GM12878 (cell line): ENCODE data around the gene SORCS1. TPM values are rescaled to one million over a fixed set of nuclear protein-coding genes. Genes with fewer than 3 reads are reported as not detected.

Experiments used
- ATAC-seq: fragments of 200-7000 bp; cut with Tn5 transposase; 3 replicates; pipeline ENCODE4 v1.9.1; 2020; ENCODE audit warnings: mild to moderate bottlenecking, moderate library complexity
- BruUV-seq: library from RNA; stranded (reverse); fragments of 400-500 nt; replicated peaks from 2 replicates; lab custom pipeline; 2021; lab: Mats Ljungman, UMichigan
- CTCF ChIA-PET: fragments of 300-600 bp; sonication (Branson Sonifier 250); formaldehyde crosslinking; extraction: SDS; loops from one replicate; lab custom pipeline; 2021; ENCODE audit warnings: inconsistent platforms; lab: Yijun Ruan, JAX
- POLR2A ChIA-PET: fragments of 350-600 bp; formaldehyde crosslinking; extraction: SDS; loops from one replicate; lab custom pipeline; 2021; ENCODE audit warnings: inconsistent platforms; lab: Charles Lee
- RAD21 ChIA-PET: fragments of 300-600 bp; sonication (Branson Sonifier 250); formaldehyde crosslinking; loops from one replicate; lab custom pipeline; 2023; ENCODE audit warnings: antibody characterized with exemption; ENCODE audit not compliant: unreplicated experiment; lab: Charles Lee
- SMC1A ChIA-PET: fragments of 300-600 bp; sonication (Branson Sonifier 250); formaldehyde crosslinking; loops from one replicate; lab custom pipeline; 2023; ENCODE audit not compliant: unreplicated experiment, uncharacterized antibody; lab: Charles Lee
- DNase-seq: peaks from one replicate; pipeline ENCODE4 v3.0.0-alpha.2; 2011; ENCODE audit warnings: low read depth, low spot score
- FAIRE-seq: peaks from 3 replicates; lab custom pipeline; 2011; peaks lifted over from hg19 to GRCh38; lab: Jason Lieb, UNC
- H2AFZ ChIP-seq: 2 replicates; pipeline ENCODE4 v1.6.0; 2011; ENCODE audit warnings: low read depth, low read length, control low read depth; ENCODE audit not compliant: control insufficient read depth
- H3K27ac ChIP-seq: 2 replicates; pipeline ENCODE4 v1.5.1; 2011; ENCODE audit warnings: control low read depth; ENCODE audit not compliant: control insufficient read depth, insufficient read depth
- H3K27me3 ChIP-seq, 2 experiments: replicated peaks in 1 of 2; 2 replicates each; pipeline versions ENCODE4 v1.6.0 to v1.6.1; 2011; ENCODE audit warnings: low read length in 1 of 2; ENCODE audit not compliant: control insufficient read depth in 2 of 2, insufficient read depth in 2 of 2
- H3K36me3 ChIP-seq, 2 experiments: 2 replicates each; pipeline ENCODE4 v1.5.1; 2011; ENCODE audit warnings: low read length in 1 of 2; ENCODE audit not compliant: control insufficient read depth in 2 of 2, insufficient read depth in 2 of 2
- H3K4me1 ChIP-seq: 2 replicates; pipeline ENCODE4 v1.6.1; 2011; ENCODE audit warnings: mild to moderate bottlenecking, low read length, moderate library complexity, mixed read lengths; ENCODE audit not compliant: control insufficient read depth, insufficient read depth
- H3K4me2 ChIP-seq: 2 replicates; pipeline ENCODE4 v1.6.0; 2011; ENCODE audit warnings: control low read depth; ENCODE audit not compliant: control insufficient read depth, insufficient read depth
- H3K4me3 ChIP-seq: fragments of 200-600 bp; sonication (generic); 2 replicates; pipeline ENCODE4 v1.5.1; 2016
- H3K79me2 ChIP-seq: 2 replicates; pipeline ENCODE4 v1.6.0; 2011; ENCODE audit warnings: low read length; ENCODE audit not compliant: control insufficient read depth, insufficient read depth
- H3K9ac ChIP-seq: 2 replicates; pipeline ENCODE4 v1.8.0; 2011; ENCODE audit warnings: low read length, control low read depth, mixed read lengths; ENCODE audit not compliant: control insufficient read depth, insufficient read depth
- H3K9me3 ChIP-seq: replicated peaks from 3 replicates; pipeline ENCODE4 v1.5.1; 2011; ENCODE audit warnings: mild to moderate bottlenecking, low read length; ENCODE audit not compliant: control insufficient read depth, insufficient read depth
- H4K20me1 ChIP-seq: 2 replicates; pipeline ENCODE4 v1.6.0; 2011; ENCODE audit not compliant: control insufficient read depth, insufficient read depth
- CBX3 ChIP-seq: fragments of 200-600 bp; sonication (generic); IDR thresholded peaks from 2 replicates; pipeline ENCODE4 v1.6.1; 2016; ENCODE audit warnings: low read depth, borderline replicate concordance
- CHD1 ChIP-seq: IDR thresholded peaks from 2 replicates; pipeline ENCODE4 v1.6.1; 2012; ENCODE audit warnings: low read depth, low read length, improper control_type of control experiment
- EED ChIP-seq: sonication (generic); IDR thresholded peaks from 2 replicates; pipeline ENCODE4 v1.6.1; 2016; ENCODE audit warnings: antibody characterized with exemption, low read depth
- EP300 ChIP-seq, 2 experiments: fragments of 150-350 bp in 1 of 2; IDR thresholded peaks; 2 replicates each; pipeline ENCODE4 v1.6.1; 2011 to 2012; ENCODE audit warnings: low read depth in 2 of 2, low read length in 2 of 2, borderline replicate concordance in 1 of 2, improper control_type of control experiment in 1 of 2, inconsistent platforms in 1 of 2; ENCODE audit not compliant: control insufficient read depth in 1 of 2
- MXI1 ChIP-seq: fragments of 150-350 bp; IDR thresholded peaks from 2 replicates; pipeline ENCODE4 v1.6.1; 2011; ENCODE audit warnings: low read depth, mild to moderate bottlenecking, inconsistent platforms, low read length, improper control_type of control experiment
- NFYB ChIP-seq: IDR thresholded peaks from 2 replicates; pipeline ENCODE4 v1.6.1; 2011; ENCODE audit warnings: low read depth, mild to moderate bottlenecking, low read length, improper control_type of control experiment, moderate library complexity; ENCODE audit not compliant: insufficient read depth
- NR2C1 ChIP-seq: fragments of 450-650 bp; IDR thresholded peaks from 2 replicates; pipeline ENCODE4 v1.6.1; 2017; ENCODE audit warnings: antibody characterized with exemption, mild to moderate bottlenecking, moderate library complexity
- PML ChIP-seq: IDR thresholded peaks from 2 replicates; pipeline ENCODE4 v1.6.1; 2012; ENCODE audit warnings: low read length, inconsistent platforms
- POLR2AphosphoS2 ChIP-seq: IDR thresholded peaks from 2 replicates; pipeline ENCODE4 v1.6.1; 2011; ENCODE audit warnings: low read depth, mild to moderate bottlenecking, low read length, improper control_type of control experiment, moderate library complexity
- REST ChIP-seq: IDR thresholded peaks from 2 replicates; pipeline ENCODE4 v1.6.1; 2012; ENCODE audit warnings: mild to moderate bottlenecking, low read depth, low read length
- SREBF2 ChIP-seq: IDR thresholded peaks from 2 replicates; pipeline ENCODE4 v1.6.1; 2012; ENCODE audit warnings: mild to moderate bottlenecking, low read length
- STAT1 ChIP-seq: fragments of 450-650 bp; conservative IDR thresholded peaks from 2 replicates; pipeline ENCODE4 v1.6.1; 2014; ENCODE audit warnings: antibody characterized with exemption, mild to moderate bottlenecking
- ZNF384 ChIP-seq: IDR thresholded peaks from 2 replicates; pipeline ENCODE4 v1.6.1; 2012; ENCODE audit warnings: low read depth, mild to moderate bottlenecking, low read length, improper control_type of control experiment, borderline replicate concordance
- ZNF622 ChIP-seq: fragments of 450-650 bp; IDR thresholded peaks from 2 replicates; pipeline ENCODE4 v1.6.1; 2017; ENCODE audit warnings: mild to moderate bottlenecking, inconsistent platforms
- WGBS: methylation state at CpG from one replicate; pipeline ENCODE4 v1.1.6; 2016; ENCODE audit warnings: low lambda C conversion rate; ENCODE audit not compliant: insufficient replicate concordance, insufficient coverage; ENCODE audit errors: missing lambda C conversion rate; 5-methylcytosine and 5-hydroxymethylcytosine counted together
- in situ Hi-C: fragments of 300-500 bp; cut with MboI; formaldehyde crosslinking; loops from 9 replicates; pipeline ENCODE4 v1.14.3; 2018; ENCODE audit warnings: mixed read lengths
- intact Hi-C: fragments of 100-400 bp; cut with micrococcal nuclease; formaldehyde crosslinking; loops from one replicate; pipeline ENCODE4 v1.14.2; 2022; ENCODE audit not compliant: unreplicated experiment
- polyA plus RNA-seq, 11 experiments: library from polyadenylated mRNA; depleted of rRNA in 4 of 11; unstranded in 6 of 11; stranded (reverse) in 5 of 11; fragments of >200 nt; fragmentation: Nextera tagmentation in 4 of 11; fragmentation: Illumina TruSeq in 1 of 11; extraction: Ambion mirVana in 4 of 11; extraction: Trizol in 1 of 11; gene quantifications; 1 replicate in 1 of 11; 2 replicates in 10 of 11; pipeline versions ENCODE4 v1.2.1 to v1.2.3, GENCODE V29; 2011 to 2016; ENCODE audit warnings: inconsistent platforms in 2 of 11, missing spikeins in 2 of 11, low read depth in 1 of 11
- total RNA-seq, 4 experiments: library from RNA; depleted of rRNA in 3 of 4; stranded (reverse); fragments of >200 nt in 3 of 4; fragmentation: Illumina TruSeq in 1 of 4; extraction: Trizol in 1 of 4; gene quantifications; 2 replicates each; pipeline versions ENCODE4 v1.2.1 to v1.2.3, GENCODE V29; 2013 to 2021

The SORCS1 gene
- total and polyA plus RNA-seq, 10 of the 15 experiments (the other 5 are each of a cell fraction or from before 2014, with no cell fraction given), result 0.02 to 9.6 (median 0.06) TPM; not detected in 3

GRCh38 chr10:106788982-106789381, 375.5 kb downstream of the SORCS1 start:
- H2AFZ ChIP-seq, result no peak overlapping the region
- H3K27me3 ChIP-seq, result no peaks in the 10 kb centered on the region
- POLR2A ChIA-PET, result no interaction called here
- intact Hi-C loops, result no loop called here
- H3K4me3 ChIP-seq, result no peak overlapping the region
- no peaks in the 10 kb centered on the region for H3K4me1 ChIP-seq
- no peak overlapping the region for H3K9ac ChIP-seq
- TF ChIP-seq CHD1 (no peak), ZNF622 (no peak), PML (no peak), REST (no peak), CBX3 (no peak), MXI1 (no peak), STAT1 (no peak), NR2C1 (no peak), EP300 (IDR thresholded peaks at IDR 0.05; ENCODE audit: borderline replicate concordance in 1 of 2, control insufficient read depth in 1 of 2, low read depth in 2 of 2, low read length in 2 of 2) (no peak), SREBF2 (no peak), POLR2AphosphoS2 (no peak), NFYB (no peak), EED (no peak), ZNF384 (no peak)
- TF ChIP-seq, all 136 proteins: peak for 0
- 10% methylated on average over 3 of the region's 3 CpGs for whole genome bisulfite sequencing
- no peak for FAIRE-seq
- no peak for ATAC-seq
- H3K4me2 ChIP-seq, result no peak overlapping the region
- SMC1A ChIA-PET, result no interaction called here
- H3K36me3 ChIP-seq, result no peaks in the 10 kb centered on the region
- BruUV-seq, result no TSS peak
- H4K20me1 ChIP-seq, result no peaks in the 10 kb centered on the region
- RAD21 ChIA-PET, result interaction anchor here (0.6 kb wide), 1 partner anchor 86 kb away, joined by 3 read pairs; no protein-coding TSS in a partner anchor
- no peaks in the 10 kb centered on the region for H3K79me2 ChIP-seq
- H3K9me3 ChIP-seq, result no peaks in the 10 kb centered on the region; the same call in 2 of the 3 replicates
- H3K27ac ChIP-seq, result no peak overlapping the region
- DNase-seq, result no peak
- CTCF ChIA-PET, result no interaction called here
- in situ Hi-C loops, result no loop called here
